ENCODE measurements around the gene NTN1. TPM values are rescaled to one million over a fixed set of nuclear protein-coding genes. Genes with fewer than 3 reads are reported as not detected.

The NTN1 gene
- total RNA-seq, 1 donor from 2014 or later = 2.5 TPM

DNA sequence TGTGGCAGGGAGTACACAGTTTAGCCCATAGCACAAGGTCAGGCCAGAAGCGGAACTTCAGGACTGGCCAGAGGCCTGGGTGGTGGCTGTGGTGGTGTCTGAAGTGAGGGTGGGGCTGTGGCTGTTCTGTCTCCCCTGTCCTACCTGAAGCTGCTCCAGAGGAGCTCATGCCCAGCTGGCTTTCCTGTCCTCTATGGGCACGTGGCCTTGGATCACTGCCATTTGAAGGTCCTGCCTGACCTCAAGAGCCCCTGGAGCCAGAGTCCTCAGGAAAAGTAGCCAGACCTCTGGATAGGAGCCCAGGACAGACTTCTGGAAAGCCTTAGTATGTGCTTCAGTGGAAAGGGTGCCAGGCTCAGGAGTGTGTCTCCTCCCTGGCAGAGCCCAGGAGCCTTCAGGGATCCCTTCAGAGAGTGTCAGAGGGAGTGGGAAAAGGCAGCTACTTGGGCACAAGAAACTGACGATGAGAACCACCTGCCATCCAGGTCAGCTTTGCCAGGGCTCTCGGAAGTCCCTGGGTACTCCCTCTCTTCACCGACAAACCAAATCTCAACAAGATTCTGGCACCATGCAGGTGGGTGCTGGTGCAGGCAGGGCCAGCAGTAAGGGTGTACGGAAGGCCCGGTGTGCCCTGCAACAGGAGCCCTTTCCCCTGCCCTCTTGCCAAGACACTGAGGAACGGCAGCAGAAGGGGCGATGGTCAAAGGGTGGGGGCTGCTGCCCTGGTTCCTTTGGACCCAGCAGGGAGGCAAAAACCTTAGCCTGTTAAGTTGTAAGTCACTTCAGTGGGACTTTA is 153.7 kb downstream of the NTN1 start:
- TF ChIP-seq, protein P1, sequence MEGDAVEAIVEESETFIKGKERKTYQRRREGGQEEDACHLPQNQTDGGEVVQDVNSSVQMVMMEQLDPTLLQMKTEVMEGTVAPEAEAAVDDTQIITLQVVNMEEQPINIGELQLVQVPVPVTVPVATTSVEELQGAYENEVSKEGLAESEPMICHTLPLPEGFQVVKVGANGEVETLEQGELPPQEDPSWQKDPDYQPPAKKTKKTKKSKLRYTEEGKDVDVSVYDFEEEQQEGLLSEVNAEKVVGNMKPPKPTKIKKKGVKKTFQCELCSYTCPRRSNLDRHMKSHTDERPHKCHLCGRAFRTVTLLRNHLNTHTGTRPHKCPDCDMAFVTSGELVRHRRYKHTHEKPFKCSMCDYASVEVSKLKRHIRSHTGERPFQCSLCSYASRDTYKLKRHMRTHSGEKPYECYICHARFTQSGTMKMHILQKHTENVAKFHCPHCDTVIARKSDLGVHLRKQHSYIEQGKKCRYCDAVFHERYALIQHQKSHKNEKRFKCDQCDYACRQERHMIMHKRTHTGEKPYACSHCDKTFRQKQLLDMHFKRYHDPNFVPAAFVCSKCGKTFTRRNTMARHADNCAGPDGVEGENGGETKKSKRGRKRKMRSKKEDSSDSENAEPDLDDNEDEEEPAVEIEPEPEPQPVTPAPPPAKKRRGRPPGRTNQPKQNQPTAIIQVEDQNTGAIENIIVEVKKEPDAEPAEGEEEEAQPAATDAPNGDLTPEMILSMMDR (IDR thresholded peaks at IDR 0.05; ENCODE audit: unreplicated experiment) = no peak
- H3K4me3 Mint-ChIP-seq = no peak overlapping the region

DNA sequence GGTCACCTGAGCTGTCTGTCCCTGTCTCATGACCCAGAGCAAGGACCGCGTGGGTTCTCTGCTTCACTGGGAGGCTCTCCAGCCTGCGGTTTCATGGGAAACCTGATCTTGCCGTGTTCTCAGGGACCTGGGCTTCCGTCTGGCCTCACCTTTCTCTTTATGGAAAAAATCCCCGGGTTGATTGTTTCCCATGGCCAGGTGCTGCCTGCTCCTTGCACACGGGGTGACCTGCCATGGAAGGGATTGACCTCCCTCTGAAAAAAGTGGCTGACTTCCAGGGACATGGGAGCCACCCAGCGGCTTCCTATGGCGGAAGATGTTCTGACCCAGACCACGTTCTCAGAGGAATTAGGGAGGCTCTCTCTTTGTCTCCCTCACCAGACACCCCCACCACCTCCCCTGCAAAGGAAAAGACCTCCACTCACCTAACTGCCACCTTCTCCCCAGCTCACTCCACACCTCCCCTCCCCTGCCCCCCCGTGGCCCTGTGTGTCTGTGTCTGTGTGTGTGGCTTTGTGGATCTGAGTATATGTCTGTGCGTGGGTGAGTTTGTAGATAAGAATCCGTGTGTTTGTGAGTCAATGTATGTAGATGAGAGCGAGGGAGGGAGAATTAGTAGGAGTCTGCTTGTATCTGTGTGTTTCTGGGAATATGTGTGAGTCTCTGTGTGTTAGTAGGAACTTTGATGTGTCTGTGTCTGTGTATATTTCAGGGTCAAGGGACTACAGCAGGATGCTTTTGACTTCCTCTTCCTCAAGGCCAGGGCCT is 154.6 kb downstream of the NTN1 start:
- Mint-ChIP-seq H3K27ac (no peak overlapping the region), H3K4me3 (no peak overlapping the region), H3K36me3 (no peaks in the 10 kb centered on the region), H3K9me3 (no peaks in the 10 kb centered on the region), H3K27me3 (ENCODE audit: low read depth) (peaks cover 7% of the 10 kb centered on the region), H3K4me1 (peaks cover 9% of the 10 kb centered on the region)
- DNase-seq (ENCODE audit: low spot score in 2 of 2, unreplicated experiment in 2 of 2) = no peak
- TF ChIP-seq, protein P1 (IDR thresholded peaks at IDR 0.05; ENCODE audit: unreplicated experiment) = no peak

More for the DNA sequence above, 153.7 kb downstream of the NTN1 start:
- Mint-ChIP-seq H3K9me3 (no peaks in the 10 kb centered on the region), H3K27ac (no peak overlapping the region), H3K36me3 (no peaks in the 10 kb centered on the region), H3K4me1 (peaks cover 9% of the 10 kb centered on the region), H3K27me3 (ENCODE audit: low read depth) (peaks cover 7% of the 10 kb centered on the region)
- no peak for DNase-seq (ENCODE audit: low spot score in 2 of 2, unreplicated experiment in 2 of 2)

DNA sequence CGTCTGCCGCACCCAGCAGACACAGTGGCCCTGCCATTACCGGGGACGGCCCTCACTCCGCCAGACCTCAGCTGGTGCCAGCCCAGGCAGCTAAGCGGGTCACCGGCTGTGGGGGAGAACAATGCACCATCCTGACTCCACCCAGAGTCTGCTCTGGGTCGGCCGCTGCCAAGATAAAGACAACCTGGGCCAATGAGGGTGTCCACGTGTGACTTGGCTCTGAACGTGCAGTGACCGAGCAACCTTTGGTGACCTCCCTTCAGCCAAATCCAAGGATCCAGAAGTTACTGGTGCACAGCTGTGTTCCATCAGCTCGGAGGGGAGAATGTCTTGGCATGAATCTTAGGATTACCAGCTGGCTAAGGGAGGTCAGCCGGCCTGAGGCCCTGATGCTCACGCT is 155.9 kb downstream of the NTN1 start:
- DNase-seq (ENCODE audit: low spot score in 2 of 2, unreplicated experiment in 2 of 2) = no peak
- Mint-ChIP-seq H3K27me3 (ENCODE audit: low read depth) (no peaks in the 10 kb centered on the region), H3K9me3 (no peaks in the 10 kb centered on the region), H3K4me3 (no peak overlapping the region), H3K4me1 (peaks cover 7% of the 10 kb centered on the region), H3K36me3 (no peaks in the 10 kb centered on the region), H3K27ac (no peak overlapping the region)
- TF ChIP-seq, protein P1 (IDR thresholded peaks at IDR 0.05; ENCODE audit: unreplicated experiment) = no peak

DNA sequence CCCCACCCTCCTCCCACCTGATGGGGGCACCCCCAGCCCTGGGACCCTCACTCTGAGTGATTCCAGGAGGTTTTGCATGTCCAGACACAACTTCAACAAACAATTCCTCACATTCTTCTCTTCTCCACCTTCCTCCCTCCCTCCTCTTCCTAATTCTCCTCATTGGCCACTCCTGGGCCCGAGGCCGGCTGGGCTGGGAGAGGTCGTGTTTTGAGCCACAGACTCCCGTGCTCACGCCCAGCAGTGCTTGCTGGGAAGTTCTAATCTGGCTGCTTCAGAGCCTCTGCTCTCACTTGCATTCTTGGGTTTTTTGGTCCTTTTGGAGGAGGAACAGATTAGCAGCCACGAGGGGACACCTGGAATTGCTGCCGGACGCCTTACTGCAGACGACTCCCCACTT is 157.0 kb downstream of the NTN1 start:
- Mint-ChIP-seq H3K36me3 (no peaks in the 10 kb centered on the region), H3K4me3 (no peak overlapping the region), H3K4me1 (peaks cover 10% of the 10 kb centered on the region), H3K9me3 (no peaks in the 10 kb centered on the region), H3K27me3 (ENCODE audit: low read depth) (peaks cover 2% of the 10 kb centered on the region), H3K27ac (no peak overlapping the region)
- TF ChIP-seq, protein P1 (IDR thresholded peaks at IDR 0.05; ENCODE audit: unreplicated experiment) = no peak
- no peak for DNase-seq (ENCODE audit: low spot score in 2 of 2, unreplicated experiment in 2 of 2)

DNA sequence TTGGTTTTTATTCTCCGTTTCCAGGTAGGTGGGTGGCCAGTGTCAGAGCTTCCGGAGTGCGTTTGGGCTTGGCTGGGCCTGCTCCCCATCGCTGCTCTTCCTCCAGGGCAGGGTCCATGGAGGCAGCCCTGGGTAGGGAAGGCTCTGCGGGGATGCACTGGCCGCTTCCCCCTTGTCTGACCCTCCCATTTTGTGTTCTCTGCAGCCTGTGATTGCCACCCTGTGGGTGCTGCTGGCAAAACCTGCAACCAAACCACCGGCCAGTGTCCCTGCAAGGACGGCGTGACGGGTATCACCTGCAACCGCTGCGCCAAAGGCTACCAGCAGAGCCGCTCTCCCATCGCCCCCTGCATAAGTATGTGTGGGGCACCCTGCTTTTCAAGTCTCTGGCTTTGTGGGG is 158.3 kb downstream of the NTN1 start:
- H3K27ac Mint-ChIP-seq = no peak overlapping the region
- H3K9me3 Mint-ChIP-seq = no peaks in the 10 kb centered on the region
- H3K4me3 Mint-ChIP-seq = no peak overlapping the region
- TF ChIP-seq, protein P1 (IDR thresholded peaks at IDR 0.05; ENCODE audit: unreplicated experiment) = no peak
- H3K4me1 Mint-ChIP-seq = peaks cover 21% of the 10 kb centered on the region
- H3K27me3 Mint-ChIP-seq (ENCODE audit: low read depth) = peaks cover 7% of the 10 kb centered on the region
- no peaks in the 10 kb centered on the region for H3K36me3 Mint-ChIP-seq
- no peak for DNase-seq (ENCODE audit: low spot score in 2 of 2, unreplicated experiment in 2 of 2)
